HepG2 (cell line): Measurements from ENCODE around the gene CLDN19. TPM values are rescaled to one million over a fixed set of nuclear protein-coding genes. Genes with fewer than 3 reads are reported as not detected.
A peak's percentile ranks its signal among the peaks of the same experiment; 100 is the strongest.

ENCODE experiments used
- CENPX ChIP-seq: sonication (generic); formaldehyde crosslinking; IDR thresholded peaks from 2 replicates; pipeline ENCODE4 v1.9.0; 2021; ENCODE audit warnings: mild to moderate bottlenecking, missing genetic modification reagents, moderate library complexity
- DR1 ChIP-seq: sonication (generic); formaldehyde crosslinking; IDR thresholded peaks from 2 replicates; pipeline ENCODE4 v1.8.0; 2021; ENCODE audit warnings: mild to moderate bottlenecking, missing genetic modification reagents, inconsistent platforms
- KDM3A ChIP-seq: IDR thresholded peaks from 2 replicates; pipeline ENCODE4 v1.6.1; 2018; ENCODE audit warnings: low read depth, missing compliant biosample characterization
- MAFF ChIP-seq: IDR thresholded peaks from 2 replicates; pipeline ENCODE4 v1.6.1; 2011; ENCODE audit warnings: low read depth, low read length, improper control_type of control experiment
- MED13 ChIP-seq: sonication (generic); formaldehyde crosslinking; IDR thresholded peaks from 2 replicates; pipeline ENCODE4 v1.5.0; 2020; ENCODE audit warnings: missing genetic modification reagents
- PRDM15 ChIP-seq: sonication (generic); formaldehyde crosslinking; IDR thresholded peaks from 2 replicates; pipeline ENCODE4 v1.4.0; 2020; ENCODE audit warnings: missing genetic modification reagents
- RERE ChIP-seq: IDR thresholded peaks from 2 replicates; pipeline ENCODE4 v1.6.1; 2016; ENCODE audit warnings: low read depth, missing genetic modification reagents, missing compliant biosample characterization
- SMAD1 ChIP-seq: sonication (generic); formaldehyde crosslinking; IDR thresholded peaks from 2 replicates; pipeline ENCODE4 v1.4.0; 2020; ENCODE audit warnings: missing genetic modification reagents, low read depth, mild to moderate bottlenecking, borderline replicate concordance
- SP2 ChIP-seq: sonication (generic); formaldehyde crosslinking; IDR thresholded peaks from 2 replicates; pipeline ENCODE4 v1.5.1; 2020; ENCODE audit warnings: mild to moderate bottlenecking, missing genetic modification reagents
- ZHX2 ChIP-seq, 2 experiments: sonication (generic) in 1 of 2; formaldehyde crosslinking in 1 of 2; IDR thresholded peaks; 2 replicates each; pipeline versions ENCODE4 v1.6.1 to v1.9.0; 2014 to 2022; ENCODE audit warnings: antibody characterized with exemption in 1 of 2, borderline replicate concordance in 1 of 2, inconsistent platforms in 1 of 2, low read depth in 1 of 2, missing genetic modification reagents in 1 of 2
- ZNF577 ChIP-seq: sonication (generic); formaldehyde crosslinking; IDR thresholded peaks from 2 replicates; pipeline ENCODE4 v1.4.0; 2020; ENCODE audit warnings: mild to moderate bottlenecking, low read depth, missing genetic modification reagents, borderline replicate concordance
- ZNF766 ChIP-seq: sonication (generic); formaldehyde crosslinking; IDR thresholded peaks from 2 replicates; pipeline ENCODE4 v1.5.0; 2020; ENCODE audit warnings: missing genetic modification reagents, borderline replicate concordance
- polyA plus RNA-seq, 8 experiments: library from polyadenylated mRNA; depleted of rRNA in 3 of 8; stranded (reverse) in 7 of 8; unstranded in 1 of 8; fragments of >200 nt; fragmentation: Illumina TruSeq in 4 of 8; extraction: Trizol in 4 of 8; gene quantifications; 2 replicates each; pipeline versions ENCODE4 v1.2.1 to v1.2.3, GENCODE V29; 2011 to 2016; ENCODE audit warnings: low read depth in 4 of 8, missing spikeins in 1 of 8, mixed read lengths in 1 of 8; ENCODE audit not compliant: insufficient read depth in 1 of 8
- total RNA-seq, 5 experiments: library from RNA; depleted of rRNA; stranded (reverse); fragments of >200 nt; fragmentation: Illumina TruSeq; extraction: Trizol; gene quantifications; 2 replicates each; pipeline ENCODE4 v1.2.3, GENCODE V29; 2016; ENCODE audit warnings: low read depth in 1 of 5

The CLDN19 gene
- total and polyA plus RNA-seq, 2 of the 13 experiments (the other 11 are each of a cell fraction or from before 2014, with no cell fraction given) = 5.0 to 7.6 TPM

DNA sequence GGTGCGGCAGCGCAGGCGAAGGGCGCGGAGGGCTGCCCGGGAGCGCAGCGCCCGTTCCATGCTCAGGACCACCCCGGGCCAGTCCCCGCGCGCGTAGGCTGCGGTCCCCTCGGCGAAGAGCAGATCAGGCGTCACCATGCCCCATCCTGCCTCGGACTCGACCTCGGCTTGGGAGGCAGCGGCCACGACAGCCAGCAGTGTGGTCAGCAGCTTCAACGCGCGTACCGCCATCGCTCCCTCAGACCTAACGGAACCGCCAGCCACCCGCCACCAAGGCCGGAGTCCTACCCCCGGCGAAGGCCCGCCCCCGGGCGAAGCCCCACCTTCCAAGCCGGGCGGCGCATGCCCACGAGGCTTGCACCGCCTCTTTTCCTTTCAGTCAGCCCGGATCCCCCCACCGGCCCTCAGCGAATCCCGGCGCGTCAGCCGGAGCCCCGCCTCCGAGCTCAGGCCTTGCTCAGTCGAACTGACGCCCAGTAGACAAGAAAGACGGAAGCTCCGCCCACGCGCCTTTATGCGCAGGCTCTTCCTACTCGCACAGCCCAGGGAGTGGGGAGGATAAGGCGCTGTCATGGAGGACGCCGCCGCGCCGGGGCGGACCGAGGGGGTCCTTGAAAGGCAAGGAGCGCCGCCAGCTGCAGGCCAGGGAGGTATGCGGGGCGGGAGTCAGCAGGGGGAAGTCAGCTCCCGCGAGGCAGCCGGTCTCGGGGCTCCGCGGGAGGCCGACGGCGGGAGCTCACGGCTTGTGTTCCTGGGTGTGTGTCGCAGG, 26.9 kb upstream of the CLDN19 start, which contains the start of the genes C1orf50 and P3H1 (continued):
- TF ChIP-seq RERE (CRISPR knock-in tag) = no peak
- TF ChIP-seq SP2 (CRISPR knock-in tag) = 0 out of 2 replicates have a peak, but pooled peaks have one; percentile 15
- no peak for TF ChIP-seq SMAD1
- TF ChIP-seq CENPX (CRISPR knock-in tag) = no peak
- peak; percentile 85 for TF ChIP-seq ZNF766 (CRISPR knock-in tag)
- peak; percentile 67 for TF ChIP-seq PRDM15 (CRISPR knock-in tag)
- 0 out of 2 replicates have a peak, but pooled peaks have one; percentile 34 for TF ChIP-seq KDM3A (CRISPR knock-in tag)
- no peak for TF ChIP-seq ZNF577
- TF ChIP-seq MAFF = no peak
- peak; percentile 61; the same call in 1 of the 2 replicates for TF ChIP-seq MED13 (CRISPR knock-in tag)
- TF ChIP-seq ZHX2 (IDR thresholded peaks at IDR 0.05; ENCODE audit: low read depth) = no peak
- no peak for TF ChIP-seq ZHX2 (CRISPR knock-in tag; IDR thresholded peaks at IDR 0.05; ENCODE audit: borderline replicate concordance)
- TF ChIP-seq DR1 (CRISPR knock-in tag) = peak; percentile 87
